ENCODE measurements around the gene DNAJC7. TPM values are rescaled to one million over a fixed set of nuclear protein-coding genes. Genes with fewer than 3 reads are reported as not detected.

The DNAJC7 gene
- polyA plus RNA-seq, 1 of the 3 experiments (the other 2 are of a cell fraction) = 38.8 TPM

- CTCF ChIA-PET = interaction anchor here (0.6 to 17.3 kb wide), 10 partner anchors 12 to 281 kb away, joined by 3 to 496 read pairs (median 10); partner anchors contain the start of genes CNP, DHX58, HSPB9 and KAT2A
- no peaks in the 10 kb centered on the region for H3K9me3 ChIP-seq
- WGBS (ENCODE audit: low lambda C conversion rate) = 91% methylated on average over 4 of the region's 4 CpGs
- H3K9ac ChIP-seq = no peak overlapping the region
- H3K4me1 ChIP-seq (ENCODE audit: control insufficient read depth in 1 of 2, insufficient read depth in 2 of 2, low read depth in 1 of 2, low read length in 1 of 2) = peaks cover 6 to 25% of the 10 kb centered on the region in 2 experiments; a peak in 3 of 4 replicates
- peaks cover 22% of the 10 kb centered on the region in 2 experiments for H3K36me3 ChIP-seq (replicated peaks in 1 of 2; ENCODE audit: control insufficient read depth in 1 of 2, insufficient read depth in 2 of 2, low read length in 1 of 2)
- POLR2A ChIA-PET = interaction anchor here (1.5 kb wide), 1 partner anchor 59 kb away, joined by 4 read pairs; no protein-coding TSS in a partner anchor
- no peak overlapping the region for H2AFZ ChIP-seq (ENCODE audit: low read depth)
- H3K27ac ChIP-seq (ENCODE audit: low read depth in 2 of 2, low read length in 1 of 2) = no peak overlapping the region
- H3K4me3 ChIP-seq (ENCODE audit: low read depth in 2 of 2, low read length in 1 of 2) = no peak overlapping the region
- DNase-seq = no peak
- H3K4me2 ChIP-seq = no peak overlapping the region
- no peak for TF ChIP-seq FOXM1 (IDR thresholded peaks at IDR 0.05; ENCODE audit: low read depth)
- H3K9me2 ChIP-seq = no peaks in the 10 kb centered on the region
- H3K27me3 ChIP-seq (ENCODE audit: insufficient read depth) = no peaks in the 10 kb centered on the region
- peaks cover 20% of the 10 kb centered on the region for H3F3A ChIP-seq (replicated peaks; ENCODE audit: insufficient read depth)
- no peaks in the 10 kb centered on the region; the same call in 1 of the 2 replicates for H4K20me1 ChIP-seq (ENCODE audit: insufficient read depth)
- peaks cover 58% of the 10 kb centered on the region for H3K79me2 ChIP-seq (ENCODE audit: insufficient read depth)
These were observed 1.7 kb upstream of the DNAJC7 start for GRCh38 chr17:42018988-42019387.

GRCh38 chr17:42018339-42018738 is 1.1 kb upstream of the DNAJC7 start:
- no peaks in the 10 kb centered on the region for H3K9me3 ChIP-seq
- TF ChIP-seq RAD21 (IDR thresholded peaks at IDR 0.05; ENCODE audit: low read length) = no peak
- no peak for TF ChIP-seq TEAD4 (IDR thresholded peaks at IDR 0.05; ENCODE audit: borderline replicate concordance, insufficient read depth)
- no peak for TF ChIP-seq ELF1 (IDR thresholded peaks at IDR 0.05)
- no peak for TF ChIP-seq TAF1 (IDR thresholded peaks at IDR 0.05; ENCODE audit: borderline replicate concordance, low read depth, low read length)
- TF ChIP-seq RFX5 (IDR thresholded peaks at IDR 0.05; ENCODE audit: low read length) = no peak
- no peak for TF ChIP-seq GABPA (IDR thresholded peaks at IDR 0.05; ENCODE audit: low read depth)
- no peak for TF ChIP-seq EZH2phosphoT487 (IDR thresholded peaks at IDR 0.05; ENCODE audit: borderline replicate concordance, low read depth)
- TF ChIP-seq CHD2 (IDR thresholded peaks at IDR 0.05; ENCODE audit: low read length, partially characterized antibody) = no peak
- no peaks in the 10 kb centered on the region for H3K27me3 ChIP-seq (ENCODE audit: insufficient read depth)
- WGBS (ENCODE audit: low lambda C conversion rate) = 12% methylated on average over 3 of the region's 3 CpGs
- peak overlapping the region; percentile 83 to 98 for H3K4me3 ChIP-seq (ENCODE audit: low read depth in 2 of 2, low read length in 1 of 2)
- no peak for DNase-seq
- peak overlapping the region; percentile 93 to 95 for H3K27ac ChIP-seq (ENCODE audit: low read depth in 2 of 2, low read length in 1 of 2)
- peaks cover 64% of the 10 kb centered on the region for H3K79me2 ChIP-seq (ENCODE audit: insufficient read depth)
- peaks cover 16% of the 10 kb centered on the region for H3F3A ChIP-seq (replicated peaks; ENCODE audit: insufficient read depth)
- no peaks in the 10 kb centered on the region for H3K9me2 ChIP-seq
- POLR2A ChIA-PET = interaction anchor here (0.7 to 3.4 kb wide), 5 partner anchors 43 to 135 kb away, joined by 3 to 19 read pairs (median 4); no protein-coding TSS in a partner anchor
- H3K4me2 ChIP-seq = peak overlapping the region; percentile 89
- H3K36me3 ChIP-seq (replicated peaks in 1 of 2; ENCODE audit: control insufficient read depth in 1 of 2, insufficient read depth in 2 of 2, low read length in 1 of 2) = peaks cover 15 to 25% of the 10 kb centered on the region in 2 experiments
- CTCF ChIA-PET = interaction anchor here (1.0 to 17.3 kb wide), 12 partner anchors 11 to 280 kb away, joined by 3 to 496 read pairs (median 6); partner anchors contain the start of genes CNP, DHX58, HSPB9 and KAT2A
- peaks cover 6 to 25% of the 10 kb centered on the region in 2 experiments; a peak in 3 of 4 replicates for H3K4me1 ChIP-seq (ENCODE audit: control insufficient read depth in 1 of 2, insufficient read depth in 2 of 2, low read depth in 1 of 2, low read length in 1 of 2)
- H2AFZ ChIP-seq (ENCODE audit: low read depth) = peak overlapping the region; percentile 95
- peak overlapping the region; percentile 99 for H3K9ac ChIP-seq
- H4K20me1 ChIP-seq (ENCODE audit: insufficient read depth) = peaks cover 6% of the 10 kb centered on the region; the same call in 1 of the 2 replicates

GRCh38 chr17:42017866-42018200 is 594 bp upstream of the DNAJC7 start:
- WGBS (ENCODE audit: low lambda C conversion rate) = 4% methylated on average over 9 of the region's 11 CpGs
- POLR2A ChIA-PET = interaction anchor here (0.7 to 3.4 kb wide), 15 partner anchors 8 to 270 kb away, joined by 3 to 19 read pairs (median 4); partner anchors contain the start of genes CNP and ODAD4
- no peaks in the 10 kb centered on the region for H3K27me3 ChIP-seq (ENCODE audit: insufficient read depth)

More at GRCh38 chr17:42017866-42018200, 594 bp upstream of the DNAJC7 start:
- TF ChIP-seq CTCF (IDR thresholded peaks at IDR 0.05) (no peak), EZH2phosphoT487 (IDR thresholded peaks at IDR 0.05; ENCODE audit: borderline replicate concordance, low read depth) (no peak), JUND (IDR thresholded peaks at IDR 0.05) (no peak), EP300 (IDR thresholded peaks at IDR 0.05; ENCODE audit: borderline replicate concordance in 1 of 2, low read depth in 1 of 2, low read length in 1 of 2) (no peak)
- Histone ChIP-seq H3F3A (replicated peaks; ENCODE audit: insufficient read depth) (peaks cover 11% of the 10 kb centered on the region), H2AFZ (ENCODE audit: low read depth) (peak overlapping the region; percentile 95), H4K20me1 (ENCODE audit: insufficient read depth) (peaks cover 11% of the 10 kb centered on the region; the same call in 1 of the 2 replicates), H3K9me2 (no peaks in the 10 kb centered on the region), H3K4me3 (ENCODE audit: low read depth in 2 of 2, low read length in 1 of 2) (peak overlapping the region; percentile 83 to 98), H3K79me2 (ENCODE audit: insufficient read depth) (peaks cover 69% of the 10 kb centered on the region), H3K4me1 (ENCODE audit: control insufficient read depth in 1 of 2, insufficient read depth in 2 of 2, low read depth in 1 of 2, low read length in 1 of 2) (peaks cover 6 to 25% of the 10 kb centered on the region in 2 experiments; a peak in 3 of 4 replicates), H3K36me3 (replicated peaks in 1 of 2; ENCODE audit: control insufficient read depth in 1 of 2, insufficient read depth in 2 of 2, low read length in 1 of 2) (peaks cover 12 to 21% of the 10 kb centered on the region in 2 experiments), H3K27ac (ENCODE audit: low read depth in 2 of 2, low read length in 1 of 2) (peak overlapping the region; percentile 93 to 95), H3K9me3 (no peaks in the 10 kb centered on the region), H3K9ac (peak overlapping the region; percentile 99), H3K4me2 (peak overlapping the region; percentile 89)
- DNase-seq = no peak
- CTCF ChIA-PET = interaction anchor here (1.0 to 17.3 kb wide), 13 partner anchors 10 to 280 kb away, joined by 3 to 496 read pairs (median 5); partner anchors contain the start of genes CNP, DHX58, HSPB9 and KAT2A
